Measurements from ENCODE around the gene TBC1D32.

DNA sequence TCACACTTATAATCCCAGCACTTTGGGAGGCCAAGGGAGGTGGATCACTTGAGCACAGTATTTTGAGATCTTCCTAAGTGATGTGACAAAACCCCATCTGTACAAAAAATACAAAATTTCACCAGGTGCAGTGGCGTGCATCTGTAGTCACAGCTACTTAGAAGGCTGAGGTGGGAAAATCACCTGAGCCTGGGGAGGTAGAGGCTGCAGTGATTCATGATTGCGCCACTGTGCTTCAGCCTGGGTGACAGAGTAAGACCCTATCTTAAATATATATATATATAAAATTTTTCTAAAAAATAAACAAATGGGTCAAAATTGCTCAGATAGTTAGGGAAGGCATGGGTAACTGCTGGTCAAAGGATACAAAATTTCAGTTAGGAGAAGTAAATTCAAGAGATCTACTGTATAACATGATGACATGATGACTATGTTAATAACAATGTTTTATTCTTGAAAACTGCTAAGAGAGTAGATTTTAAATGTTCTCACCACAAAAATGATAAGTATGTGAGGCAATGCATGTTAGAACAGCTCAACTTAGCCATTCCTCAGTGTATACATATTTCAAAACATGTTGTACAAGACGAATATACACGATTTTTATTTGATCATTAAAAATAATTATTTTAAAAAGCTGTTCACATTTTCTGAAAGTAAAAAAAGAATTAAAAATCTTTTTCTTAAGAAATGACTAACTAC is 24.4 kb downstream of the TBC1D32 start:
- TF ChIP-seq ZFP30 (CRISPR knock-in tag; IDR thresholded peaks at IDR 0.05): no peak
- TF ChIP-seq, protein P1, sequence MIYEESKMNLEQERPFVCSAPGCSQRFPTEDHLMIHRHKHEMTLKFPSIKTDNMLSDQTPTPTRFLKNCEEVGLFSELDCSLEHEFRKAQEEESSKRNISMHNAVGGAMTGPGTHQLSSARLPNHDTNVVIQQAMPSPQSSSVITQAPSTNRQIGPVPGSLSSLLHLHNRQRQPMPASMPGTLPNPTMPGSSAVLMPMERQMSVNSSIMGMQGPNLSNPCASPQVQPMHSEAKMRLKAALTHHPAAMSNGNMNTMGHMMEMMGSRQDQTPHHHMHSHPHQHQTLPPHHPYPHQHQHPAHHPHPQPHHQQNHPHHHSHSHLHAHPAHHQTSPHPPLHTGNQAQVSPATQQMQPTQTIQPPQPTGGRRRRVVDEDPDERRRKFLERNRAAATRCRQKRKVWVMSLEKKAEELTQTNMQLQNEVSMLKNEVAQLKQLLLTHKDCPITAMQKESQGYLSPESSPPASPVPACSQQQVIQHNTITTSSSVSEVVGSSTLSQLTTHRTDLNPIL (CRISPR knock-in tag; IDR thresholded peaks at IDR 0.05; ENCODE audit: low read depth): no peak
- TF ChIP-seq PATZ1 (CRISPR knock-in tag; IDR thresholded peaks at IDR 0.05; ENCODE audit: borderline replicate concordance): no peak
- no peak for TF ChIP-seq RARB (CRISPR knock-in tag; IDR thresholded peaks at IDR 0.05)
- TF ChIP-seq PPARA (CRISPR knock-in tag; IDR thresholded peaks at IDR 0.05; ENCODE audit: borderline replicate concordance): no peak
- TF ChIP-seq TCF4 (CRISPR knock-in tag; IDR thresholded peaks at IDR 0.05; ENCODE audit: borderline replicate concordance): no peak
- no peak for TF ChIP-seq CSRNP3 (CRISPR knock-in tag; IDR thresholded peaks at IDR 0.05)
- no peak for TF ChIP-seq ZFP3 (CRISPR knock-in tag; IDR thresholded peaks at IDR 0.05)
- no peak for TF ChIP-seq OSR1 (CRISPR knock-in tag; IDR thresholded peaks at IDR 0.05)
- TF ChIP-seq TOX (CRISPR knock-in tag; IDR thresholded peaks at IDR 0.05; ENCODE audit: borderline replicate concordance): no peak
- no peak for TF ChIP-seq BACH2 (CRISPR knock-in tag; IDR thresholded peaks at IDR 0.05; ENCODE audit: borderline replicate concordance)
- TF ChIP-seq ZNF8 (CRISPR knock-in tag; IDR thresholded peaks at IDR 0.05): no peak
- no peak for TF ChIP-seq ISL1 (CRISPR knock-in tag; IDR thresholded peaks at IDR 0.05)
- no peak for TF ChIP-seq ZNF70 (CRISPR knock-in tag; IDR thresholded peaks at IDR 0.05)
